ENCODE data around the gene PRDM16. TPM values are rescaled to one million over a fixed set of nuclear protein-coding genes. Genes with fewer than 3 reads are reported as not detected.

PRDM16 gene
- total and polyA plus RNA-seq, 2 of the 8 experiments (the other 6 are each of a cell fraction or from before 2014, with no cell fraction given) = 0.39 to 0.43 TPM

DNA sequence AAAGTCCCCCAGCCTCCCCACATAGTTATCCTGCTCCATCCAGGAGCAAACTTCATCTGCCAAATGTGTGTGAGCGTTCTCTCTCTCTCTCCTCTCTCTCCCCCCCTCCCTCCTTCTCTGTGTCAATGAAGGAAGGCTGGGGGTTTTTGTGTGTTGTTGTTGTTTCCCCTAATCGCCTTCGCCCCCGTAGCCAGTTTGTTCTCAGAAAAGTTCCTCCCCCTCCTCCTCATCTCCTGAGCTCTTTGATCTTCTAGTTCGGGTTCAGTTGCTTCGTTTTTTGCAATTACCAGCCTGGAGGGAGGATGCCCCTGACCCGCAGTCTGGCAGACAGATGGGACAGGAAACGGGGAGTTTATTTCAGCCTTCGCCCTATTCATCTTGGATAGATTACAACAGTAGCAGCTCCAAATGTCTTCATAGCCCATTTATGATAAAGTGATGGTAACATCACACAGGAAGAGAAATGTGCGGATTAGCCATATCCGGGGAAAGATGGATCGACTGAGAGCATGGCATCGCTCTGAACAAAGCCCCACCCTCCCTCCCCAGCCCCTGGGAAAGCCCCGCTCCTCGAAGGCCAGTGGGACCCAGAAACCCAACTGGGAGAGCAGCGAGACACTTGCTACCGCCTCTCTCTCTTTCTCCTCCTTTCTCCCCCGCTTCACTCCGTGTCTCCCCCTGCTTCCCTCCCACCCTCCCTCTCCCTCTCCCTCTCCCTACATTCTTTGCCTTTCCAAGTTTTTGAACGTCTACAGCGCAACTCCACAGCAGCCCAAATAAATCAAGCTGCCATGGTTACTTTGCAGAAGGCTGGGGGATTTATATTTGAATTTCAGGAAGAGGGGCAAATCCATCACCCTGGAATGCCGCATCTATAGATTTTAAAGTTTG lies 245.7 kb downstream of the PRDM16 start:
- H2BK15ac ChIP-seq (ENCODE audit: low read length) = 0 out of 2 replicates have a peak overlapping the region, but pooled peaks have one; percentile 16
- peaks cover 0 to 3% of the 10 kb centered on the region in 2 experiments for H4K20me1 ChIP-seq (replicated peaks in 1 of 2; ENCODE audit: control insufficient read depth in 1 of 2, insufficient read depth in 2 of 2, low read length in 2 of 2)
- no peak overlapping the region for H2BK5ac ChIP-seq (ENCODE audit: low read depth, low read length)
- no peak overlapping the region for H3K9ac ChIP-seq (replicated peaks in 1 of 4; ENCODE audit: extremely low read depth in 1 of 4, low read depth in 3 of 4, low read length in 3 of 4)
- H4K8ac ChIP-seq (ENCODE audit: extremely low read depth, insufficient read depth, low read length) = no peak overlapping the region
- no peak overlapping the region for H3K14ac ChIP-seq (ENCODE audit: insufficient read length)
- FAIRE-seq = no peak
- peak overlapping the region; percentile 0 to 41; a peak in 2 of 4 replicates for H3K4me2 ChIP-seq (ENCODE audit: insufficient read depth in 1 of 2, low read depth in 2 of 2, low read length in 2 of 2)
- H3K9me3 ChIP-seq (ENCODE audit: insufficient read depth in 2 of 2, low read depth in 1 of 2, low read length in 1 of 2) = no peaks in the 10 kb centered on the region
- no peak overlapping the region for H4K91ac ChIP-seq (replicated peaks; ENCODE audit: insufficient read length, low read length)
- no peak for DNase-seq (ENCODE audit: low read depth in 1 of 2, low spot score in 2 of 2)
- peaks cover 0 to 41% (median 25%) of the 10 kb centered on the region in 4 experiments; a peak in 4 of 7 replicates for H3K27me3 ChIP-seq (replicated peaks in 1 of 4; ENCODE audit: control insufficient read depth in 3 of 4, extremely low read depth in 1 of 4, insufficient read depth in 3 of 4, low read length in 3 of 4)
- no peak overlapping the region for H2BK20ac ChIP-seq (ENCODE audit: low read length)
- H2BK120ac ChIP-seq (replicated peaks; ENCODE audit: low read depth, low read length) = no peak overlapping the region
- peak overlapping the region in 1 of 4 experiments; percentile 37; a peak in 2 of 8 replicates for H3K4me3 ChIP-seq (ENCODE audit: extremely low read depth in 1 of 4, insufficient read depth in 2 of 4, low read depth in 3 of 4, low read length in 4 of 4)
- H3K4ac ChIP-seq (replicated peaks; ENCODE audit: insufficient read length, low read depth, low read length) = no peak overlapping the region
- ChIA-PET POLR2A (ENCODE audit: partially characterized antibody) (no interaction called here), CTCF (ENCODE audit: partially characterized antibody) (interaction anchor here (0.6 to 1.2 kb wide), 6 partner anchors 9 to 876 kb away, joined by 3 to 4 read pairs (median 3); no protein-coding TSS in a partner anchor)
- H3K23ac ChIP-seq (ENCODE audit: insufficient read length) = no peak overlapping the region
- H2BK12ac ChIP-seq (ENCODE audit: low read depth, low read length) = 0 out of 2 replicates have a peak overlapping the region, but pooled peaks have one; percentile 18
- H3K79me1 ChIP-seq (ENCODE audit: low read depth, low read length) = no peaks in the 10 kb centered on the region
- H4K5ac ChIP-seq (ENCODE audit: insufficient read length, low read depth, low read length) = no peak overlapping the region
- no peaks in the 10 kb centered on the region for H3K36me3 ChIP-seq (ENCODE audit: control insufficient read depth in 2 of 4, insufficient read depth in 4 of 4, low read length in 3 of 4)
- no peak overlapping the region for H3K18ac ChIP-seq (ENCODE audit: extremely low read depth, low read length)
- no peak overlapping the region for H3K27ac ChIP-seq (ENCODE audit: low read depth, low read length)
- no peak overlapping the region for H3K56ac ChIP-seq (replicated peaks; ENCODE audit: insufficient read length, low read depth, low read length)
- peaks cover 5 to 25% (median 16%) of the 10 kb centered on the region in 4 experiments for H3K4me1 ChIP-seq (replicated peaks in 1 of 4; ENCODE audit: control insufficient read depth in 3 of 4, insufficient read depth in 4 of 4, low read length in 3 of 4)
- no peak overlapping the region for H2AFZ ChIP-seq (ENCODE audit: low read length)
- H3K79me2 ChIP-seq (ENCODE audit: control insufficient read depth in 1 of 2, insufficient read depth in 2 of 2, low read length in 2 of 2) = no peaks in the 10 kb centered on the region
- peak overlapping the region; percentile 70; the same call in 1 of the 2 replicates for H2AK5ac ChIP-seq (ENCODE audit: low read depth, low read length)
- no peaks in the 10 kb centered on the region for H3K23me2 ChIP-seq (ENCODE audit: low read depth, low read length)
- WGBS, 2 experiments (ENCODE audit: extremely low coverage in 1 of 2, insufficient coverage in 1 of 2, insufficient read length in 1 of 2, insufficient replicate concordance in 2 of 2, low coverage in 1 of 2, low lambda C conversion rate in 2 of 2, missing lambda C conversion rate in 1 of 2) = 63% methylated on average over 16 of the region's 22 CpGs; no CpG with 5 or more reads in 1 of the 2 experiments
- TF ChIP-seq FOSL1 (IDR thresholded peaks at IDR 0.05; ENCODE audit: insufficient read depth, low read depth, low read length) (no peak), PHF8 (conservative IDR thresholded peaks at IDR 0.05; ENCODE audit: low read depth, low read length) (no peak), CEBPB (IDR thresholded peaks at IDR 0.05; ENCODE audit: low read depth, low read length) (no peak), TCF12 (IDR thresholded peaks at IDR 0.05; ENCODE audit: low read depth, low read length) (no peak), RNF2 (IDR thresholded peaks at IDR 0.05; ENCODE audit: borderline replicate concordance, low read depth, low read length, missing control alignments, poor library complexity, severe bottlenecking) (no peak), SRF (IDR thresholded peaks at IDR 0.05; ENCODE audit: low read depth, low read length) (no peak), JUN (IDR thresholded peaks at IDR 0.05; ENCODE audit: low read depth, low read length) (no peak), MAFK (IDR thresholded peaks at IDR 0.05; ENCODE audit: low read depth, low read length) (no peak), HDAC2 (IDR thresholded peaks at IDR 0.05; ENCODE audit: borderline replicate concordance in 1 of 2, low read depth in 2 of 2, low read length in 2 of 2) (no peak)
- TF ChIP-seq, protein P1, sequence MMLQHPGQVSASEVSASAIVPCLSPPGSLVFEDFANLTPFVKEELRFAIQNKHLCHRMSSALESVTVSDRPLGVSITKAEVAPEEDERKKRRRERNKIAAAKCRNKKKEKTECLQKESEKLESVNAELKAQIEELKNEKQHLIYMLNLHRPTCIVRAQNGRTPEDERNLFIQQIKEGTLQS (IDR thresholded peaks at IDR 0.05; ENCODE audit: insufficient read depth, low read depth, low read length) = no peak

All from H1 (cell line).